ENCODE results near the gene KCNT1.

DNA sequence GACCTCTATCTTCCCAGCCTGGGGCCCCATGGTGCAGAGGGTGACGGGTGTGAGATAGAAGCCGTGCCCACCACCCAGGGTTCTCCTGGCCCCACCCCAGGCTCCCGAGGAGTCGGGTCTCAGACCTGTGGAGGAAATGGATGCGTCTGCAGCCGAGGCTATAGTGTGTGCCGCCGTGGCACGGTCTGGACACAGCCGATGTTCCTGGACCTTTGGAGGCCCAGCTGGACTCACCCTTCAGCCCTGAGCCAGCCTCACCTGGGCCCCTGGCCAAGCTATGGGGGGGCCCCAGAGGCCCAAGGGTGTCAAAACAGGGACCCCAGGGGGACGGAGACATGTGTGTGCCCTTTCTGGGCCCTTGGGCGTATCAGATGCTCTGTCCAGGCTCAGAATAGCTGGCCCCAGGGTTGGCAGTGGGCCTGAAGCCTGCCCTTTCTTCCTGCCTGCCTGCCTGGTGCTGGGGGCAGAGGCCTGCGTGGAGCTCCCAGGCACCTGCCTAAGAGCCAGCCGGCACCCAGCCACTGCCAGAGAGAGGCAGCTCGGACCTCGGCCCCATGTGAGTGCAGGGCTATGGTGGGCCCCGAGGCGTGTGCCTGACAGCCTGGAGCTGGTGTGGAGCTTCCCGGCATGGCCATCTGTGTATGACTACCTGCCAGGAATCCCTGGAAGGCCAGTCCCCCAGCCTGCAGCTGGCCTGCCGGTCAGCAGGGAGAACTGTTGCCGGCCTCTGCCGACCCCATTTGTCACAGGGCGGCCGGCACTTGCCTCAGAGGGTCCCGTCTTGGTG is 41.8 kb downstream of the KCNT1 start:
- TF ChIP-seq CTCF (IDR thresholded peaks at IDR 0.05; ENCODE audit: low read depth, low read length), result no peak
- no peak for TF ChIP-seq EZH2phosphoT487 (IDR thresholded peaks at IDR 0.05; ENCODE audit: low read depth)

Data from OCI-LY3 (cell line).